Testis (tissue), 2 donors: ENCODE measurements around the gene VSIG2.

Source experiments
- POLR2A ChIP-seq: fragments of 450-650 bp; IDR thresholded peaks from one replicate; pipeline ENCODE4 v1.6.1; 2017; ENCODE audit warnings: antibody characterized with exemption, mild to moderate bottlenecking, moderate library complexity
- TF ChIP-seq, protein P1 (sequence below), 3 experiments: fragments of 450-650 bp in 2 of 3; fragments of 200-600 bp in 1 of 3; sonication (generic) in 1 of 3; IDR thresholded peaks; one replicate each; pipeline ENCODE4 v1.5.1; 2016 to 2019; ENCODE audit warnings: antibody characterized with exemption in 3 of 3, mild to moderate bottlenecking in 2 of 3, moderate library complexity in 1 of 3

GRCh38 chr11:124758355-124759265 is 6.6 kb upstream of the VSIG2 start:
- no peak for TF ChIP-seq POLR2A
- TF ChIP-seq, protein P1, sequence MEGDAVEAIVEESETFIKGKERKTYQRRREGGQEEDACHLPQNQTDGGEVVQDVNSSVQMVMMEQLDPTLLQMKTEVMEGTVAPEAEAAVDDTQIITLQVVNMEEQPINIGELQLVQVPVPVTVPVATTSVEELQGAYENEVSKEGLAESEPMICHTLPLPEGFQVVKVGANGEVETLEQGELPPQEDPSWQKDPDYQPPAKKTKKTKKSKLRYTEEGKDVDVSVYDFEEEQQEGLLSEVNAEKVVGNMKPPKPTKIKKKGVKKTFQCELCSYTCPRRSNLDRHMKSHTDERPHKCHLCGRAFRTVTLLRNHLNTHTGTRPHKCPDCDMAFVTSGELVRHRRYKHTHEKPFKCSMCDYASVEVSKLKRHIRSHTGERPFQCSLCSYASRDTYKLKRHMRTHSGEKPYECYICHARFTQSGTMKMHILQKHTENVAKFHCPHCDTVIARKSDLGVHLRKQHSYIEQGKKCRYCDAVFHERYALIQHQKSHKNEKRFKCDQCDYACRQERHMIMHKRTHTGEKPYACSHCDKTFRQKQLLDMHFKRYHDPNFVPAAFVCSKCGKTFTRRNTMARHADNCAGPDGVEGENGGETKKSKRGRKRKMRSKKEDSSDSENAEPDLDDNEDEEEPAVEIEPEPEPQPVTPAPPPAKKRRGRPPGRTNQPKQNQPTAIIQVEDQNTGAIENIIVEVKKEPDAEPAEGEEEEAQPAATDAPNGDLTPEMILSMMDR (IDR thresholded peaks at IDR 0.05): peak; percentile 54 to 63 (median 61)
